SU-DHL-6 (cell line): Measurements from ENCODE around the gene PREX1.

Experiments
- H2AFZ ChIP-seq: fragments of 200-600 bp; sonication (generic); 2 replicates; pipeline ENCODE4 v1.6.1; 2014; ENCODE audit warnings: low read depth, mild to moderate bottlenecking, moderate library complexity, mixed read lengths, antibody characterized with exemption, low read length; ENCODE audit not compliant: severe bottlenecking
- H3F3A ChIP-seq: fragments of 200-600 bp; shearing (Covaris generic); 2 replicates; pipeline ENCODE4 v1.6.0; 2016; ENCODE audit warnings: antibody characterized with exemption, mild to moderate bottlenecking; ENCODE audit not compliant: insufficient read depth
- H3K27ac ChIP-seq: fragments of 200-600 bp; sonication (generic); 2 replicates; pipeline ENCODE4 v1.5.1; 2016; ENCODE audit warnings: low read depth, mild to moderate bottlenecking, low read length, moderate library complexity, mixed read lengths
- H3K27me3 ChIP-seq: fragments of 200-600 bp; sonication (generic), shearing (Covaris generic); 2 replicates; pipeline ENCODE4 v1.6.0; 2014; ENCODE audit warnings: mild to moderate bottlenecking, low read length
- H3K36me3 ChIP-seq: fragments of 200-600 bp; sonication (generic); 2 replicates; pipeline ENCODE4 v1.6.1; 2014; ENCODE audit warnings: mild to moderate bottlenecking, low read length, mixed read lengths
- H3K4me2 ChIP-seq: fragments of 300-600, 200-600 bp; shearing (Covaris generic), sonication (generic); 2 replicates; pipeline ENCODE4 v1.6.0; 2014; ENCODE audit warnings: low read length, low read depth, mild to moderate bottlenecking; ENCODE audit not compliant: poor library complexity, severe bottlenecking
- H3K4me3 ChIP-seq: fragments of 200-600 bp; sonication (generic); 2 replicates; pipeline ENCODE4 v1.5.1; 2014; ENCODE audit warnings: antibody characterized with exemption, low read length, mild to moderate bottlenecking, mixed read lengths; ENCODE audit not compliant: insufficient read depth, poor library complexity, severe bottlenecking
- H3K79me2 ChIP-seq: fragments of 200-600 bp; sonication (generic); 2 replicates; pipeline ENCODE4 v1.6.1; 2014; ENCODE audit warnings: mild to moderate bottlenecking, low read length, moderate library complexity; ENCODE audit not compliant: insufficient read depth
- H3K9ac ChIP-seq: fragments of 200-600 bp; sonication (generic); 2 replicates; pipeline ENCODE4 v1.7.0; 2014; ENCODE audit warnings: mild to moderate bottlenecking, low read length
- H3K9me2 ChIP-seq: fragments of 200-600 bp; sonication (generic); replicated peaks from 2 replicates; pipeline ENCODE4 v1.6.1; 2014; ENCODE audit warnings: low read length; ENCODE audit not compliant: insufficient read depth
- H3K9me3 ChIP-seq: fragments of 200-600 bp; sonication (generic); 2 replicates; pipeline ENCODE4 v1.6.1; 2014; ENCODE audit warnings: low read length, mixed read lengths; ENCODE audit not compliant: insufficient read depth
- H4K20me1 ChIP-seq: fragments of 200-600 bp; sonication (generic); 2 replicates; pipeline ENCODE4 v1.6.1; 2014; ENCODE audit warnings: low read depth, mild to moderate bottlenecking, antibody characterized with exemption, low read length, moderate library complexity, mixed read lengths
- CTCF ChIP-seq: fragments of 200-600 bp; sonication (generic); IDR thresholded peaks from one replicate; pipeline ENCODE4 v1.5.1; 2017; ENCODE audit warnings: antibody characterized with exemption, mild to moderate bottlenecking, low read length, moderate library complexity; ENCODE audit not compliant: insufficient read depth, poor library complexity, severe bottlenecking
- EZH2phosphoT487 ChIP-seq: fragments of 200-600 bp; sonication (generic), shearing (Covaris generic); conservative IDR thresholded peaks from 2 replicates; pipeline ENCODE4 v1.6.1; 2018; ENCODE audit warnings: mild to moderate bottlenecking, antibody characterized with exemption, low read length, moderate library complexity, mixed read lengths

Gene PREX1

GRCh38 chr20:48722002-48722731 lies 105.6 kb downstream of the PREX1 start:
- Histone ChIP-seq H4K20me1 (no peaks in the 10 kb centered on the region), H3K9ac (no peak overlapping the region), H3K27ac (no peak overlapping the region), H3K4me2 (no peak overlapping the region), H3K79me2 (no peaks in the 10 kb centered on the region), H3K9me3 (no peaks in the 10 kb centered on the region), H3F3A (no peaks in the 10 kb centered on the region), H2AFZ (no peak overlapping the region), H3K9me2 (no peaks in the 10 kb centered on the region), H3K4me3 (no peak overlapping the region), H3K27me3 (no peaks in the 10 kb centered on the region), H3K36me3 (no peaks in the 10 kb centered on the region)
- no peak for TF ChIP-seq EZH2phosphoT487
- no peak for TF ChIP-seq CTCF

- H3K36me3 ChIP-seq: no peaks in the 10 kb centered on the region
- no peaks in the 10 kb centered on the region for H3K27me3 ChIP-seq
- no peaks in the 10 kb centered on the region for H3F3A ChIP-seq
- H3K9me3 ChIP-seq: no peaks in the 10 kb centered on the region
- no peak overlapping the region for H3K4me3 ChIP-seq
- H3K79me2 ChIP-seq: no peaks in the 10 kb centered on the region
- no peak for TF ChIP-seq CTCF
- no peak for TF ChIP-seq EZH2phosphoT487
- no peak overlapping the region for H3K4me2 ChIP-seq
- no peak overlapping the region for H2AFZ ChIP-seq
- no peaks in the 10 kb centered on the region for H4K20me1 ChIP-seq
- no peak overlapping the region for H3K27ac ChIP-seq
- no peak overlapping the region for H3K9ac ChIP-seq
- no peaks in the 10 kb centered on the region for H3K9me2 ChIP-seq
Measured at GRCh38 chr20:48721324-48722001, 106.3 kb downstream of the PREX1 start.

GRCh38 chr20:48720256-48720985 lies 107.4 kb downstream of the PREX1 start:
- Histone ChIP-seq H4K20me1 (no peaks in the 10 kb centered on the region), H3F3A (no peaks in the 10 kb centered on the region), H3K27ac (no peak overlapping the region), H2AFZ (no peak overlapping the region), H3K9me2 (no peaks in the 10 kb centered on the region), H3K79me2 (no peaks in the 10 kb centered on the region), H3K27me3 (no peaks in the 10 kb centered on the region), H3K36me3 (no peaks in the 10 kb centered on the region), H3K4me2 (no peak overlapping the region), H3K9me3 (no peaks in the 10 kb centered on the region), H3K9ac (no peak overlapping the region), H3K4me3 (no peak overlapping the region)
- TF ChIP-seq CTCF (no peak), EZH2phosphoT487 (no peak)
